Small intestine (tissue), 16 donors: ENCODE data around the gene LCE1C. TPM values are rescaled to one million over a fixed set of nuclear protein-coding genes. Genes with fewer than 3 reads are reported as not detected.
A peak's percentile ranks its signal among the peaks of the same experiment; 100 is the strongest.

ENCODE experiments used
- DNase-seq, 2 donors: peaks; one replicate each; pipeline versions ENCODE4 v3.0.0 to v3.0.0-alpha.2; 2013
- FAIRE-seq: peaks from 2 replicates; lab custom pipeline; 2012; peaks lifted over from hg19 to GRCh38; lab: Jason Lieb, UNC
- H3K27ac ChIP-seq, 3 donors: one replicate each; pipeline ENCODE4 v1.5.1; 2013; ENCODE audit warnings: low read length in 2 of 3, mild to moderate bottlenecking in 2 of 3, control low read depth in 1 of 3, inconsistent platforms in 1 of 3, low read depth in 1 of 3, moderate library complexity in 1 of 3
- H3K27me3 ChIP-seq, 3 donors: one replicate each; pipeline ENCODE4 v1.6.1; 2013; ENCODE audit warnings: low read length in 3 of 3, inconsistent platforms in 1 of 3; ENCODE audit not compliant: control insufficient read depth in 3 of 3, insufficient read depth in 3 of 3
- H3K36me3 ChIP-seq, 3 donors: one replicate each; pipeline ENCODE4 v1.6.1; 2013; ENCODE audit warnings: low read length in 3 of 3, inconsistent platforms in 1 of 3, low read depth in 1 of 3, mild to moderate bottlenecking in 1 of 3, moderate library complexity in 1 of 3; ENCODE audit not compliant: control insufficient read depth in 3 of 3, insufficient read depth in 2 of 3
- H3K4me1 ChIP-seq, 3 donors: one replicate each; pipeline ENCODE4 v1.6.1; 2013; ENCODE audit warnings: low read length in 2 of 3, inconsistent platforms in 1 of 3, low read depth in 1 of 3, mild to moderate bottlenecking in 1 of 3, moderate library complexity in 1 of 3; ENCODE audit not compliant: control insufficient read depth in 3 of 3, insufficient read depth in 2 of 3
- H3K4me3 ChIP-seq, 3 donors: one replicate each; pipeline ENCODE4 v1.5.1; 2013; ENCODE audit warnings: low read length in 3 of 3, control low read depth in 1 of 3, inconsistent platforms in 1 of 3, low read depth in 1 of 3, mild to moderate bottlenecking in 1 of 3, moderate library complexity in 1 of 3
- H3K9me3 ChIP-seq, 2 donors: one replicate each; pipeline ENCODE4 v1.6.1; 2013; ENCODE audit warnings: low read depth in 1 of 2, low read length in 1 of 2; ENCODE audit not compliant: control insufficient read depth in 2 of 2, insufficient read depth in 1 of 2
- WGBS, 3 donors: extraction: QIAGEN DNeasy Blood & Tissue Kit; methylation state at CpG; one replicate each; pipeline ENCODE4 v1.1.7; 2013; 5-methylcytosine and 5-hydroxymethylcytosine counted together
- long read RNA-seq, 10 donors: transcript quantifications; one replicate each; lab custom pipeline, GENCODE V29; 2026
- polyA plus RNA-seq, 4 donors: library from polyadenylated mRNA; stranded (reverse) in 3 of 4; unstranded in 1 of 4; fragments of 200-250 nt in 3 of 4; fragments of 120-200 nt in 1 of 4; gene quantifications; one replicate each; pipeline versions ENCODE4 v1.2.1 to v1.2.3, GENCODE V29; 2013
- donor health status: healthy with polysubstance abuse.
- donor health status: control.
- donor health status: control.
- donor health status: Bipolar disorder and iron deficiency.
- donor health status: healthy.

The LCE1C gene, protein sequence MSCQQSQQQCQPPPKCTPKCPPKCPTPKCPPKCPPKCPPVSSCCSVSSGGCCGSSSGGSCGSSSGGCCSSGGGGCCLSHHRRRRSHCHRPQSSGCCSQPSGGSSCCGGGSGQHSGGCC
- polyA plus RNA-seq, result not detected
- long read RNA-seq, donor 1, result 0 reads
- long read RNA-seq, donor 2, result 0 reads
- long read RNA-seq, donor 3, result 0 reads
- long read RNA-seq, donor 4, result 0 reads
- long read RNA-seq, donor 5, result 0 reads
- long read RNA-seq, donor 6, result 0 reads
- long read RNA-seq, donor 7, result 0 reads
- long read RNA-seq, donor 8, result 0 reads
- long read RNA-seq, donor 9, result 0 reads
- long read RNA-seq, donor 10, result 0 reads

GRCh38 chr1:152806576-152806975 lies at the start of gene LCE1C:
Gene LCE1C (minus strand): TSS chr1:152806651. CDS start chr1:152805478, 1,173 bp downstream.
- Histone ChIP-seq H3K4me1 (no peaks in the 10 kb centered on the region), H3K4me3 (no peak within 1 kb of the TSS), H3K36me3 (no peaks in the 10 kb centered on the region), H3K9me3 (no peaks in the 10 kb centered on the region), H3K27me3 (no peaks in the 10 kb centered on the region), H3K27ac (no peak within 1 kb of the TSS)
- WGBS, 3 donors, result 41 to 57% (median 45%) methylated on average over 3 of the region's 3 CpGs
- FAIRE-seq (no peak), DNase-seq (no peak)

GRCh38 chr1:152855661-152856060 lies 49.2 kb upstream of the LCE1C start:
- DNase-seq (no peak), FAIRE-seq (no peak)
- no peaks in the 10 kb centered on the region for H3K27me3 ChIP-seq
- no peaks in the 10 kb centered on the region for H3K9me3 ChIP-seq
- WGBS, 3 donors, result 41 to 51% (median 44%) methylated on average over 2 of the region's 2 CpGs
- H3K4me3 ChIP-seq, result no peak overlapping the region
- H3K27ac ChIP-seq, result no peak overlapping the region
- no peaks in the 10 kb centered on the region for H3K4me1 ChIP-seq
- H3K36me3 ChIP-seq, result no peaks in the 10 kb centered on the region

DNA sequence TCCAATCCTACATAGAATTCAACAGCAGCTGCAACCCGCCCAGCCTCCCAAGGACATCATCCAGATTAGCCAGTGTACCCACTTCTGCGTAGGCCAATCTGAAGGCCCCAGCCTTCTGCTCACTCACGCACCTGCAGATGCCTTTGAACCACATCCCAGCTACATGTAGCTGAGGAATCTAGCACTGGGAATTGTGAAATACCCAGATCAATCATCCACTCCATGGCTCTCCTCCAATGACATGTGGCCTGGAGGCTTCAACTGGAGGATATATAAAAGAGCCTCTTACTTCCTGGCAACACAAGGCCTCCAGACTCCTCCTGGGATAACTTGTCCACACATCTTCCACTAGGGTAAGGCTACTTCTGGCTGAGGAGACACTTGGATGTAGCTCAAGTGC lies 36.1 kb upstream of the LCE1C start, which contains the start of gene LCE6A:
Gene LCE6A (plus strand): TSS at position 301 of the 400 bp plus-strand sequence. CDS start 665 bp downstream, outside the sequence.
- H3K4me1 ChIP-seq, result no peaks in the 10 kb centered on the region
- H3K36me3 ChIP-seq, result no peaks in the 10 kb centered on the region
- DNase-seq (no peak), FAIRE-seq (no peak)
- H3K4me3 ChIP-seq, result no peak within 1 kb of the TSS
- H3K9me3 ChIP-seq, result no peaks in the 10 kb centered on the region
- no peaks in the 10 kb centered on the region for H3K27me3 ChIP-seq
- WGBS, 3 donors, result 71 to 78% (median 73%) methylated on average over 3 of the region's 3 CpGs
- H3K27ac ChIP-seq, result no peak within 1 kb of the TSS

- Histone ChIP-seq H3K36me3 (no peaks in the 10 kb centered on the region), H3K4me1 (no peaks in the 10 kb centered on the region), H3K27ac (peak overlapping the region in 1 of 3 donors; percentile 16), H3K4me3 (no peak overlapping the region), H3K9me3 (no peaks in the 10 kb centered on the region), H3K27me3 (no peaks in the 10 kb centered on the region)
- no peak for DNase-seq
- no peak for FAIRE-seq
- 42 to 44% (median 43%) methylated on average over 2 of the region's 2 CpGs for WGBS, 3 donors
These were observed 30.4 kb upstream of the LCE1C start for GRCh38 chr1:152836870-152837269.

- no peak within 1 kb of the TSS for H3K27ac ChIP-seq
- H3K9me3 ChIP-seq, result no peaks in the 10 kb centered on the region
- WGBS, 3 donors, result 80 to 86% (median 81%) methylated on average over 2 of the region's 2 CpGs
- H3K4me3 ChIP-seq, result no peak within 1 kb of the TSS
- no peaks in the 10 kb centered on the region for H3K36me3 ChIP-seq
- H3K27me3 ChIP-seq, result peaks cover 0 to 5% (median 2%) of the 10 kb centered on the region in 3 donors
- DNase-seq, result no peak
- no peak for FAIRE-seq
- H3K4me1 ChIP-seq, result no peaks in the 10 kb centered on the region
These were observed 20.7 kb upstream of the LCE1C start, which contains the start of gene LCE1A for GRCh38 chr1:152827173-152827572. Gene LCE1A (plus strand): TSS chr1:152827473. CDS start chr1:152827473, 0 bp downstream.

DNA sequence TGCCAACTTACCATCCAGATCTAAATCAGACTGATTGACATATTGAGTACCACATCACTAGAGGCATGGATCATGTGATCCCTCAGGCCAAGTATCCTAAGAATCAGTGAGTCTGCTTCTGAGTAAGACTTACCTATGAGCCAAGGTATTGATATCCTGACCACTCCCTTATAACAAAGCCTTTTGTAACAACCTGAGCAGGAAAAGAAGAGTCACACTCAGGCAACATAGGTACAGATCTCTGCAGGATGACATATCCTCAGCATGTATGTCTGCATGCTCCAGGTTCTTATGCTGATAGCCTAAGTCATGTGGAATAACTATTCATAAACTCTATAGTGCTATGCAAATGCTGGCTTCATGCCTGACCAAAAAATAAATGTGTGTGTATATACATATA lies 18.5 kb upstream of the LCE1C start:
- Histone ChIP-seq H3K9me3 (no peaks in the 10 kb centered on the region), H3K36me3 (no peaks in the 10 kb centered on the region), H3K4me3 (no peak overlapping the region), H3K27me3 (peaks cover 0 to 5% (median 2%) of the 10 kb centered on the region in 3 donors), H3K27ac (no peak overlapping the region), H3K4me1 (no peaks in the 10 kb centered on the region)
- no peak for DNase-seq
- FAIRE-seq, result no peak

GRCh38 chr1:152823294-152823693 lies 16.8 kb upstream of the LCE1C start:
- FAIRE-seq (no peak), DNase-seq (no peak)
- H3K27ac ChIP-seq, result no peak overlapping the region
- H3K4me1 ChIP-seq, result no peaks in the 10 kb centered on the region
- no peak overlapping the region for H3K4me3 ChIP-seq
- no peaks in the 10 kb centered on the region for H3K9me3 ChIP-seq
- H3K36me3 ChIP-seq, result no peaks in the 10 kb centered on the region
- H3K27me3 ChIP-seq, result peaks cover 0 to 3% (median 2%) of the 10 kb centered on the region in 3 donors
- 36 to 40% (median 37%) methylated on average over 5 of the region's 5 CpGs for WGBS, 3 donors

- Histone ChIP-seq H3K9me3 (no peaks in the 10 kb centered on the region), H3K27ac (no peak overlapping the region), H3K27me3 (no peaks in the 10 kb centered on the region), H3K36me3 (no peaks in the 10 kb centered on the region), H3K4me1 (no peaks in the 10 kb centered on the region), H3K4me3 (no peak overlapping the region)
- FAIRE-seq (no peak), DNase-seq (no peak)
- WGBS, 3 donors, result 82 to 89% (median 82%) methylated on average over 6 of the region's 6 CpGs
These were observed 10.9 kb upstream of the LCE1C start for GRCh38 chr1:152817309-152817708.
